Mesothelial cell of epicardium (in vitro differentiated cells): ENCODE measurements around the gene HECTD3. TPM values are rescaled to one million over a fixed set of nuclear protein-coding genes. Genes with fewer than 3 reads are reported as not detected.
"Not testable (repeated sequence)": the region's sequence is repeated elsewhere in the genome, so short reads cannot be mapped to it uniquely, and the experiment has no call there.

Experiments
- DNase-seq, 2 experiments: peaks; one replicate each; pipeline ENCODE4 v3.0.0; 2021; ENCODE audit warnings: low spot score in 2 of 2; ENCODE audit not compliant: unreplicated experiment in 2 of 2
- H3K27ac Mint-ChIP-seq: 2 replicates; pipeline ENCODE4 v1.8.0; 2021; ENCODE audit warnings: mixed read lengths
- H3K27me3 Mint-ChIP-seq: 2 replicates; pipeline ENCODE4 v1.8.0; 2021; ENCODE audit warnings: low read depth, mixed read lengths
- H3K36me3 Mint-ChIP-seq: 2 replicates; pipeline ENCODE4 v1.8.0; 2021; ENCODE audit warnings: mixed read lengths
- H3K4me1 Mint-ChIP-seq: 2 replicates; pipeline ENCODE4 v1.8.0; 2021; ENCODE audit warnings: mixed read lengths
- H3K4me3 Mint-ChIP-seq: 2 replicates; pipeline ENCODE4 v1.8.0; 2021; ENCODE audit warnings: mild to moderate bottlenecking, moderate library complexity, mixed read lengths
- H3K9me3 Mint-ChIP-seq: 2 replicates; pipeline ENCODE4 v1.8.0; 2021; ENCODE audit warnings: mixed read lengths
- CTCF ChIP-seq: fragments of 200-600 bp; sonication (generic); IDR thresholded peaks from one replicate; pipeline ENCODE4 v1.5.0; 2021; ENCODE audit warnings: antibody characterized with exemption; ENCODE audit not compliant: unreplicated experiment
- total RNA-seq: library from RNA; stranded (reverse); gene quantifications from 3 replicates; pipeline ENCODE4 v1.2.1, GENCODE V29; 2021

Gene HECTD3
- total RNA-seq, 1 donor from 2014 or later, result 34.3 TPM

- Mint-ChIP-seq H3K4me3 (no peak overlapping the region), H3K27ac (peak overlapping the region; percentile 62), H3K36me3 (peaks cover 3% of the 10 kb centered on the region), H3K4me1 (peaks cover 4% of the 10 kb centered on the region), H3K27me3 (no peaks in the 10 kb centered on the region), H3K9me3 (no peaks in the 10 kb centered on the region)
- no peak for TF ChIP-seq CTCF
- DNase-seq, result no peak
Measured at GRCh38 chr1:44970317-44970716, 40.8 kb downstream of the HECTD3 start.

- Mint-ChIP-seq H3K27ac (no peak overlapping the region), H3K27me3 (no peaks in the 10 kb centered on the region), H3K4me3 (no peak overlapping the region), H3K4me1 (no peaks in the 10 kb centered on the region), H3K36me3 (peaks cover 4% of the 10 kb centered on the region), H3K9me3 (no peaks in the 10 kb centered on the region)
- DNase-seq, result no peak
- no peak for TF ChIP-seq CTCF
Measured at GRCh38 chr1:44964396-44964795, 46.7 kb downstream of the HECTD3 start.

- no peak for DNase-seq
Measured at GRCh38 chr1:44962729-44963128, 48.4 kb downstream of the HECTD3 start.

DNA sequence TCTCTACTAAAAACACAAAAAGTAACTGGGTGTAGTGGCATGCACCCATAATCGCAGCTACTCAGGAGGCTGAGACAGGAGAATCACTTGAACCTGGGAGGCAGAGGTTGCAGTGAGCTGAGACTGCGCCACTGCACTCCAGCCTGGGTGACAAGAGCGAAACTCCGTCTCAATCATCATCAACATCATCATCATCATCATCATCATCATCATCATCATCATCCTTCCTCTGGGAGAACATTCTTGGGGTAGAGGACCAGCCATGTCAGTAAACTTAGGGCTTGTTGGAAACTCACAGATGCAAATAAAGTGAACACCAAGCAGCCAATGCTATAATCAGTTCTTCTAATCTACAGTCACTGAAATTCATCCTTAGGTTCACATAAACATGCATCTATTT lies 49.1 kb downstream of the HECTD3 start:
- H3K27ac Mint-ChIP-seq, DNase-seq, H3K4me1 Mint-ChIP-seq, H3K9me3 Mint-ChIP-seq, H3K27me3 Mint-ChIP-seq, H3K4me3 Mint-ChIP-seq, H3K36me3 Mint-ChIP-seq: not testable (repeated sequence)

More at GRCh38 chr1:44962729-44963128, 48.4 kb downstream of the HECTD3 start:
- no peaks in the 10 kb centered on the region for H3K4me1 Mint-ChIP-seq
- no peak overlapping the region for H3K4me3 Mint-ChIP-seq
- H3K36me3 Mint-ChIP-seq, result peaks cover 6% of the 10 kb centered on the region
- H3K27ac Mint-ChIP-seq, result no peak overlapping the region
- H3K27me3 Mint-ChIP-seq, result no peaks in the 10 kb centered on the region
- no peaks in the 10 kb centered on the region for H3K9me3 Mint-ChIP-seq
- no peak for TF ChIP-seq CTCF

- H3K4me1 Mint-ChIP-seq, result not testable (repeated sequence)
Measured at GRCh38 chr1:44957566-44957965, 53.6 kb downstream of the HECTD3 start.

DNA sequence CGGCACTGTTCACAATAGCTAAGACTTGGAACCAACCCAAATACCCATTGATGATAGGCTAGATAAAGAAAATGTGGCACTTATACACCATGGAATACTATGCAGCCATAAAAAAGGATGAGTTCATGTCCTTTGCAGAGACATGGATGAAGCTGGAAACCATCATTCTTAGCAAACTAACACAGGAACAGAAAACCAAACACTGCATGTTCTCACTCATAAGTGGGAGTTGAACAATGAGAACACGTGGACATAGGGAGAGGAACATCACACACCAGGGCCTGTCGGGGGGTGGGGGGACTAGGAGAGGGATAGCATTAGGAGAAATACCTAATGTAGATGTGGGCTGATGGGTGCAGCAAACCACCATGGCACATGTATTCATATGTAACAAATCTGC lies 55.0 kb downstream of the HECTD3 start:
- not testable (repeated sequence) for DNase-seq

More at GRCh38 chr1:44957566-44957965, 53.6 kb downstream of the HECTD3 start:
- Mint-ChIP-seq H3K36me3 (peaks cover 20% of the 10 kb centered on the region), H3K9me3 (peaks cover 14% of the 10 kb centered on the region)
- H3K27me3 Mint-ChIP-seq, H3K4me3 Mint-ChIP-seq, DNase-seq, H3K27ac Mint-ChIP-seq: not testable (repeated sequence)

More for the DNA sequence above, 55.0 kb downstream of the HECTD3 start:
- not testable (repeated sequence) for H3K4me3 Mint-ChIP-seq, H3K4me1 Mint-ChIP-seq, H3K27me3 Mint-ChIP-seq, H3K27ac Mint-ChIP-seq
- peaks cover 14% of the 10 kb centered on the region for H3K9me3 Mint-ChIP-seq
- H3K36me3 Mint-ChIP-seq, result peaks cover 17% of the 10 kb centered on the region

Other genes starting within 250 kb of the HECTD3 start
- 2,191 to 2,296 TPM (median 2,278 TPM) in 3 replicates for gene RPS8, start 235.8 kb downstream of the HECTD3 start, total RNA-seq
- gene BEST4, start 223.2 kb downstream of the HECTD3 start, total RNA-seq, result 1.4 to 1.7 TPM (median 1.4 TPM) in 3 replicates
- gene PLK3, start 210.9 kb downstream of the HECTD3 start, total RNA-seq, result 24.7 to 27.5 TPM (median 27.4 TPM) in 3 replicates
- gene DYNLT4, start 204.0 kb downstream of the HECTD3 start, total RNA-seq, result 0.31 to 0.72 TPM (median 0.47 TPM) in 3 replicates
- gene BTBD19, start 202.8 kb downstream of the HECTD3 start, total RNA-seq, result 33.6 to 43.7 TPM (median 38.3 TPM) in 3 replicates
- 1.4 to 1.7 TPM (median 1.4 TPM) in 3 replicates for gene PTCH2, start 168.1 kb downstream of the HECTD3 start, total RNA-seq
- 20.8 to 23.5 TPM (median 21.3 TPM) in 3 replicates for gene EIF2B3, start 24.7 kb downstream of the HECTD3 start, total RNA-seq
- 84.0 to 88.3 TPM (median 85.6 TPM) in 3 replicates for gene UROD, start 930 bp upstream of the HECTD3 start, total RNA-seq
- gene ZSWIM5, start 195.3 kb upstream of the HECTD3 start, total RNA-seq, result 2.0 to 2.5 TPM (median 2.4 TPM) in 3 replicates